ENCODE measurements around the gene ALKBH7. TPM values are rescaled to one million over a fixed set of nuclear protein-coding genes. Genes with fewer than 3 reads are reported as not detected.

ALKBH7 gene
- total RNA-seq, 1 donor from 2014 or later = 77.1 TPM

DNA sequence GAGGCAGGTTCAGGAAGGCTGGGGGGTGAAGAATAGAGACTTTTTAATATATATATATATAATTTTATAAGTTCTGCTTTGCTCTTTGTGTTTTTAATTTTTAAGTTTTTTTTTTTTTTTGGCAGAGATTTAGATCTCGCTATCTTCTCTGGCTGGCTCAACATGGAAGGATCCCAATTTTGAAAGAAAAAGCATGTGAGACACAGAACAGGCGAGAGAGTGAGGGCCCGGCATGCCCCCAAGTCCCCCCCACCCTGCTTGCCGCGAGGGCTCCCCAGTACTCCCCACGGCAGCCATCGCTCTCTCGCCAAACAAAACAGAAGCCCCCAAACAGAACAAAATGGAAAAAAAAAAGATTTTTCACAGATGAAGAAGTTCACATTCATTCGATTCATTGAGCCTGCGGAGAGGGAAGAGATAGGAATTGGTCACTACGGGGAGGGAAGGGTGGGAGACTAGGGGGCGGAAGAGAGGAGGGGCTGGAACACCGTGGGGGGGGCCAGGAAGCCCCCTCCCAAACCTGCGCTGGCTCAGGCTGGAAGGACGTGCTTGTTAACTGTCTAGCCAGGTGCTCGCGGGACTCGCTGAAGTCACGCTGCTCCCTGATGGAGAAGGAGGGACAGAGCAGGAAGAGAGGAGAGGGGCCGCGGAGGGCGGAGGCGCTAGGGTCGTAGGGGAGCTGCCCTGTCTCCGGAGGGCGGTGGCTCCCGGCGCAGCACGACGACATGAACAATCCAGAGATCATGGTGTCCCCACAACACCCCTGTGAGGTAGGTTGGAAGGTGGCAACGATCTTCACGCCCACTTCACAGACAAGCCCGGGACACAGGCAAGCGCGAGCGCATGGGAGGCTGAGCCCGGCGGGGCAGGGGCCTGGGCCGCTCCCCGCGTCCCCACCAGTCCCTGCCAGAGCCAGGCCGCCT is 41.4 kb downstream of the ALKBH7 start:
- peak overlapping the region; percentile 53 for H3K27ac ChIP-seq
- DNase-seq (ENCODE audit: extremely low spot score in 2 of 2) = no peak
- no peaks in the 10 kb centered on the region for H3K9me3 ChIP-seq
- peaks cover 0 to 51% of the 10 kb centered on the region in 2 donors for H3K36me3 ChIP-seq
- no peak for TF ChIP-seq POLR2A (IDR thresholded peaks at IDR 0.05)
- TF ChIP-seq, protein P1, sequence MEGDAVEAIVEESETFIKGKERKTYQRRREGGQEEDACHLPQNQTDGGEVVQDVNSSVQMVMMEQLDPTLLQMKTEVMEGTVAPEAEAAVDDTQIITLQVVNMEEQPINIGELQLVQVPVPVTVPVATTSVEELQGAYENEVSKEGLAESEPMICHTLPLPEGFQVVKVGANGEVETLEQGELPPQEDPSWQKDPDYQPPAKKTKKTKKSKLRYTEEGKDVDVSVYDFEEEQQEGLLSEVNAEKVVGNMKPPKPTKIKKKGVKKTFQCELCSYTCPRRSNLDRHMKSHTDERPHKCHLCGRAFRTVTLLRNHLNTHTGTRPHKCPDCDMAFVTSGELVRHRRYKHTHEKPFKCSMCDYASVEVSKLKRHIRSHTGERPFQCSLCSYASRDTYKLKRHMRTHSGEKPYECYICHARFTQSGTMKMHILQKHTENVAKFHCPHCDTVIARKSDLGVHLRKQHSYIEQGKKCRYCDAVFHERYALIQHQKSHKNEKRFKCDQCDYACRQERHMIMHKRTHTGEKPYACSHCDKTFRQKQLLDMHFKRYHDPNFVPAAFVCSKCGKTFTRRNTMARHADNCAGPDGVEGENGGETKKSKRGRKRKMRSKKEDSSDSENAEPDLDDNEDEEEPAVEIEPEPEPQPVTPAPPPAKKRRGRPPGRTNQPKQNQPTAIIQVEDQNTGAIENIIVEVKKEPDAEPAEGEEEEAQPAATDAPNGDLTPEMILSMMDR (IDR thresholded peaks at IDR 0.05) = no peak
- H3K27me3 ChIP-seq = no peaks in the 10 kb centered on the region
- intact Hi-C loops (cut with DNase I) = no loop called here
- peaks cover 12% of the 10 kb centered on the region for H3K4me1 ChIP-seq
- no peak overlapping the region for H3K4me3 ChIP-seq

DNA sequence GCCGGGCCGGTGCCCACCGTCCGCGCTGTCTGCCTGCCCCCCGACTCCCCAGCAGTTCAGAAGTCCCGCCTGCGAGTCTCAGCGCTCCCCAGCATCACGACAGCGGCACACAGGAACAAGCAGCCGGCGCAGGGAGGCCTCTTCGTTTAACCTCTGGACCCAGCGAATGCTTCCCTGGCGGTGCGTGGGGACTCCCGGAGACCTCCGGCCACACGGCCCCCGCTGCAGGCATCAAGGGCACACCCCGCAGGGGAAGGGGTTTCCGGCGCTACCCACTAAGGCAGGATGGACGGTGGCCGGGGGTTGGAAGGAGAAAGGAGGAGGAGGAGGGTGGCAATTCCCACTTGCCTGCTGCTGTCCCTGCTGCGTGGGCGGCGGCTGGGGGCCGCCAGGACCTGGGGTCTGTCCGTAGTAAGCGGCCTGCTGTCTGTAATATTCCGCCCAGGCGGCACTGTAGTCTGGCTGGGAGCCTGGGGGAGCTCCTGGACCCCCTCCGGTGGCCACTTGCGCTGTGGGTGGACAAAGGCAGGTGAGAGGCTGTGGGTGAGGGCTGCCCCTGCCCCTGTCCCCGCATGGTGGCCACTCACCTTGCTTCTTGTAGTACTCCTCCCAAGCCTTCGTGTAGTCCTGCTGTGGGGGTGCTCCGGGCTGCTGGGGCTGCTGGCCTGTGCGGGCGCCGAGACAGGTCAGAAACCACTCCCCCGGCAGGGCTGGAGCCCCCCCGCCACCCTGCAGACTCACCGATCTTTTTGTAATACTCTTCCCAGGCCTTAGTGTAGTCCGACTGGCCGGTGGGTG is 42.4 kb downstream of the ALKBH7 start:
- intact Hi-C loops (cut with DNase I) = no loop called here
- Histone ChIP-seq H3K36me3 (peaks cover 0 to 61% of the 10 kb centered on the region in 2 donors), H3K4me1 (peaks cover 12% of the 10 kb centered on the region), H3K27ac (no peak overlapping the region), H3K27me3 (no peaks in the 10 kb centered on the region), H3K9me3 (no peaks in the 10 kb centered on the region), H3K4me3 (no peak overlapping the region)
- TF ChIP-seq POLR2AphosphoS5 (IDR thresholded peaks at IDR 0.05; ENCODE audit: insufficient read depth in 1 of 2, low read depth in 1 of 2) = no peak
- no peak for TF ChIP-seq POLR2A (IDR thresholded peaks at IDR 0.05)
- TF ChIP-seq, protein P1 (IDR thresholded peaks at IDR 0.05) = no peak
- DNase-seq (ENCODE audit: extremely low spot score in 2 of 2) = no peak

DNA sequence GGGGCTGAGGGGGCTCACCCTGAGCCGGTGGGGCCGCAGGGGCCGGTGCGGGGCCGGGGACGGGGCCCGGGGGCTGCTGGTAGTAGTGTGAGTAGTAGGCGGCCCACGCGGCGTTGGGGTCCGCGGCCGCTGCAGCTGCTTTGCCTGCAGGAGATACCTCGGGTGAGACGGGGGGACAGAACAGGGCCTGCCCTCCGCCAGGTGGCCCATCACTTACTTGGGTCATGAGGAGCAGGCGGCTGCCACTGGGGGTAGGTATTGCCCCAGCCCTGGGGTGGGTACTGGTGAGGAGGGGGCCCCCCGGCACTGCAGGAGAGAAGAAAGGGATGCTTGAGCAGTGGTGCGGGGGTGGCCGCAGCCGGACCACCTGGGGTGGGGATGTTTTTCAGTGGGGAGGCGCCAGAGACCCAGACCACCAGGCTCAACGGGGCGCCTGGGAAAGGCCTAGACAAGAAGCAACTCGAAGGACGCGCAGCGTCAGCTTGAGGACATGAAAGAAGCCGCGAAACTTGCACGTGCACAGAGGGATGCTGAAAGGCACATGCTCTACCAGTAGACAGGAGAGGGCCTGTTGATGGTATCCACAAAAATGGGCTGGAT is 43.1 kb downstream of the ALKBH7 start:
- Histone ChIP-seq H3K36me3 (peaks cover 0 to 68% of the 10 kb centered on the region in 2 donors), H3K27me3 (no peaks in the 10 kb centered on the region), H3K9me3 (no peaks in the 10 kb centered on the region), H3K4me1 (peaks cover 12% of the 10 kb centered on the region), H3K27ac (no peak overlapping the region), H3K4me3 (no peak overlapping the region)
- DNase-seq (ENCODE audit: extremely low spot score in 2 of 2) = no peak
- TF ChIP-seq POLR2AphosphoS5 (IDR thresholded peaks at IDR 0.05; ENCODE audit: insufficient read depth in 1 of 2, low read depth in 1 of 2) (no peak), POLR2A (IDR thresholded peaks at IDR 0.05) (no peak)
- TF ChIP-seq, protein P1 (IDR thresholded peaks at IDR 0.05) = no peak
- intact Hi-C loops (cut with DNase I) = no loop called here

DNA sequence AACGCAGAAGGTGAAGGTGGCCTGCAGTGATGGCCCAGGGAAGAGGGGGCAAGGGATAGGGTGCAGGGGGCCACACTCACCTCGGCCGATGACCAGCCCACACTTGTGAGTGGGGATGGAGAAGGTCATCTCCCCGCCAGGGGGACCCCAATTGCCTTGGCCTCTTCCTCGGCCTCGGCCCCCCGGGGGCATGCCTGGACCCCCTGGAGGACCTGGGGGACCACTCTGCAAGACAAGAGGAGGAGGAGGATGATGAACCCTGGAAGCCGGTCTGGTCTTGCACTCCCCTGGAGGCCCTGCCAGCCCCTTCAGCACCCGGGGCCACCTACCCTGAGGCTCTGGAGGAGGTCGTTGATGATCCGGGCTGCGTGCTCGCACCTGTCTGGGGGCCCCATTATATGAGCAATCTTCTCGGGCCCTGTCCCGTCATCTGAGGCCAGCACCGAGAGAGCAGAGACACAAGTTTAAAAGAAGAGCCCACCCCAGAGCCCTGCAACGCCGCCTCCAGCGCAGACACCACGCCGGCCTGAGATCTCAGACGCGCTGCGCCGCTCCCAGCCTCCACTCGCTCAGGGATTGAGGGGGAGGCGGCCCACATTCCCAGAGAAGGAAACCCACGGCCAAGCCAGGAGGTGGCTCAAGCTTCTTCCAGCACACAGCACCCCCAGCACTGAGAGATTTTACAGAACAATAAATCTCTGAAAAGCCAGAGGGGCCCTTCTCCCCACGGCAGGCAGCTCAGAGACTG is 44.2 kb downstream of the ALKBH7 start:
- Histone ChIP-seq H3K4me3 (no peak overlapping the region), H3K36me3 (peaks cover 0 to 76% of the 10 kb centered on the region in 2 donors), H3K9me3 (no peaks in the 10 kb centered on the region), H3K4me1 (peaks cover 23% of the 10 kb centered on the region), H3K27me3 (no peaks in the 10 kb centered on the region), H3K27ac (no peak overlapping the region)
- DNase-seq (ENCODE audit: extremely low spot score in 2 of 2) = no peak
- TF ChIP-seq, protein P1 (IDR thresholded peaks at IDR 0.05) = no peak
- TF ChIP-seq POLR2AphosphoS5 (IDR thresholded peaks at IDR 0.05; ENCODE audit: insufficient read depth in 1 of 2, low read depth in 1 of 2) (no peak), POLR2A (IDR thresholded peaks at IDR 0.05) (no peak)
- intact Hi-C loops (cut with DNase I) = no loop called here

All from vagina (tissue), 2 donors.